ENCODE measurements around the gene ELOVL2. TPM values are rescaled to one million over a fixed set of nuclear protein-coding genes. Genes with fewer than 3 reads are reported as not detected.
A peak's percentile ranks its signal among the peaks of the same experiment; 100 is the strongest.

ELOVL2 gene
- total and polyA plus RNA-seq, 12 donors = 0.73 to 3.5 (median 1.2) TPM

- no peaks in the 10 kb centered on the region for H3K9me3 ChIP-seq
- DNase-seq = no peak
- no peaks in the 10 kb centered on the region for H3K4me1 ChIP-seq
- H3K4me3 ChIP-seq = no peak overlapping the region
- WGBS, 2 donors = 52 to 76% methylated on average over 6 of the region's 6 CpGs
- intact Hi-C loops (cut with DNase I) = no loop called here
- H3K27me3 ChIP-seq = no peaks in the 10 kb centered on the region
- H3K27ac ChIP-seq = no peak overlapping the region
- H3K36me3 ChIP-seq = no peaks in the 10 kb centered on the region
- TF ChIP-seq, protein P1, sequence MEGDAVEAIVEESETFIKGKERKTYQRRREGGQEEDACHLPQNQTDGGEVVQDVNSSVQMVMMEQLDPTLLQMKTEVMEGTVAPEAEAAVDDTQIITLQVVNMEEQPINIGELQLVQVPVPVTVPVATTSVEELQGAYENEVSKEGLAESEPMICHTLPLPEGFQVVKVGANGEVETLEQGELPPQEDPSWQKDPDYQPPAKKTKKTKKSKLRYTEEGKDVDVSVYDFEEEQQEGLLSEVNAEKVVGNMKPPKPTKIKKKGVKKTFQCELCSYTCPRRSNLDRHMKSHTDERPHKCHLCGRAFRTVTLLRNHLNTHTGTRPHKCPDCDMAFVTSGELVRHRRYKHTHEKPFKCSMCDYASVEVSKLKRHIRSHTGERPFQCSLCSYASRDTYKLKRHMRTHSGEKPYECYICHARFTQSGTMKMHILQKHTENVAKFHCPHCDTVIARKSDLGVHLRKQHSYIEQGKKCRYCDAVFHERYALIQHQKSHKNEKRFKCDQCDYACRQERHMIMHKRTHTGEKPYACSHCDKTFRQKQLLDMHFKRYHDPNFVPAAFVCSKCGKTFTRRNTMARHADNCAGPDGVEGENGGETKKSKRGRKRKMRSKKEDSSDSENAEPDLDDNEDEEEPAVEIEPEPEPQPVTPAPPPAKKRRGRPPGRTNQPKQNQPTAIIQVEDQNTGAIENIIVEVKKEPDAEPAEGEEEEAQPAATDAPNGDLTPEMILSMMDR (IDR thresholded peaks at IDR 0.05) = no peak
- peak in 1 of 8 donors; percentile 47 for ATAC-seq
These were observed 67.5 kb downstream of the ELOVL2 start for GRCh38 chr6:10976571-10976970.

- ATAC-seq = no peak
- WGBS, 2 donors = 68 to 69% methylated on average over 3 of the region's 3 CpGs
These were observed 71.9 kb downstream of the ELOVL2 start for GRCh38 chr6:10972196-10972595.

DNA sequence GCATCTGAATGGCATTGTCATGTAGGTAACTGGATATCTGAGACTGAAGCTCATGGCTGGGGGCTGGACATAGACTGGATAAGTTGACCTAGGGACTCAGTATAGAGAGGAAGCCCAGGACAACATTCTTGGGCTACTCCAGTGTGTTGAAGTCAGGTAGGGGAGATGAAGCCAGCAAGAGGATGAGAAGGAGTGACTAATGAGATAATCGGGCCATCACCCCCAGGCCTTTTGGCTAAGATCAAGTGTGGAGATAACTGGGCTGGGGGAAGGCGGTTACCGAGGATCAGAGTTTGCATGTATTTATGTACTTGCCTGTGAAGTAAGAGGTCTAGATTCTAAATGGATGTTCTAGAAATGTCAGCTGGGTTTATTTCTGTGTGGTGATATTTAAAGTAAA is 73.4 kb downstream of the ELOVL2 start:
- H3K27me3 ChIP-seq = no peaks in the 10 kb centered on the region
- TF ChIP-seq, protein P1 (IDR thresholded peaks at IDR 0.05) = no peak
- WGBS, 2 donors = 87 to 91% methylated on average over 3 of the region's 3 CpGs
- H3K36me3 ChIP-seq = no peaks in the 10 kb centered on the region
- H3K4me3 ChIP-seq = no peak overlapping the region
- intact Hi-C loops (cut with DNase I) = no loop called here
- no peak for ATAC-seq
- peaks cover 0 to 22% (median 9%) of the 10 kb centered on the region in 11 donors for H3K9me3 ChIP-seq
- H3K27ac ChIP-seq = no peak overlapping the region
- DNase-seq = no peak
- H3K4me1 ChIP-seq = no peaks in the 10 kb centered on the region

More at GRCh38 chr6:10972196-10972595, 71.9 kb downstream of the ELOVL2 start:
- Histone ChIP-seq H3K27me3 (no peaks in the 10 kb centered on the region), H3K9me3 (peaks cover 0 to 8% (median 0%) of the 10 kb centered on the region in 11 donors), H3K27ac (no peak overlapping the region), H3K36me3 (no peaks in the 10 kb centered on the region), H3K4me1 (no peaks in the 10 kb centered on the region), H3K4me3 (no peak overlapping the region)
- intact Hi-C loops (cut with DNase I) = no loop called here
- TF ChIP-seq, protein P1 (IDR thresholded peaks at IDR 0.05) = no peak
- DNase-seq = no peak

DNA sequence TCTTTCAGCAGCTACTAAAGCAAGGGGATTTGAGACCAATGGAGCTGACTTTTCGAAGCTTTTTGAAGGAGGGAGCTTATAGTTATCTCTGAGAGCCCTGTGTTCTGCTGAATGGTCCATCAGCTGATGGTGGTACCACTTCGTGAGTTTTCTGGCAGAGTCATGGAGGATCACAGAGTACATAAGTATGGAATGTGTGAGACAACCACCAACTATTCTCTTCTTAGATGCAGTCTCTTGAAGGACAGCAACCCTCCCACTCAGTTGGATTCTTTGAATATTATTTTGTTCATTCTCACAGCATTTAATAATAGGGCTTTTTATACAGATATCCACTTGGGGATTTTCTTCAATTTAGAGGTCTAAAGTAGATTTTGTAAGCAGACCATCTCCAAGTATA is 75.3 kb downstream of the ELOVL2 start:
- TF ChIP-seq, protein P1 (IDR thresholded peaks at IDR 0.05) = no peak
- ATAC-seq (no peak), DNase-seq (no peak)
- WGBS, 2 donors = 71 to 78% methylated on average over 2 of the region's 2 CpGs
- peaks cover 0 to 25% (median 9%) of the 10 kb centered on the region in 11 donors for H3K9me3 ChIP-seq
- no peak overlapping the region for H3K27ac ChIP-seq
- H3K4me1 ChIP-seq = no peaks in the 10 kb centered on the region
- H3K27me3 ChIP-seq = no peaks in the 10 kb centered on the region
- intact Hi-C loops (cut with DNase I) = no loop called here
- H3K36me3 ChIP-seq = no peaks in the 10 kb centered on the region
- no peak overlapping the region for H3K4me3 ChIP-seq
